Germinal center (tissue), 1 donor: ENCODE data around the gene MISFA.
A peak's percentile ranks its signal among the peaks of the same experiment; 100 is the strongest.
"Not testable (repeated sequence)": the region's sequence is repeated elsewhere in the genome, so short reads cannot be mapped to it uniquely, and the experiment has no call there.

ENCODE experiments used
- DNase-seq: peaks from one replicate; pipeline ENCODE4 v3.0.0; 2012; ENCODE audit warnings: mixed read lengths, low spot score

The MISFA gene

GRCh38 chr11:18599739-18600230 is at the start of gene MISFA:
TSS of gene MISFA (plus strand) at chr11:18599789. CDS start at chr11:18599929, 140 bp downstream.
- no peak for DNase-seq

GRCh38 chr11:18563090-18563730 is 36.4 kb upstream of the MISFA start:
- DNase-seq: no peak

- DNase-seq: no peak
Measured at GRCh38 chr11:18564149-18564548, 35.4 kb upstream of the MISFA start.

GRCh38 chr11:18566406-18566805 is 33.2 kb upstream of the MISFA start:
- no peak for DNase-seq

- no peak for DNase-seq
Measured at GRCh38 chr11:18567081-18567480, 32.5 kb upstream of the MISFA start.

GRCh38 chr11:18575361-18575760 is 24.2 kb upstream of the MISFA start:
- no peak for DNase-seq

GRCh38 chr11:18578975-18579598 is 20.5 kb upstream of the MISFA start:
- DNase-seq: no peak

GRCh38 chr11:18580113-18580766 is 19.3 kb upstream of the MISFA start:
- DNase-seq: no peak

- no peak for DNase-seq
Measured at GRCh38 chr11:18581825-18582224, 17.8 kb upstream of the MISFA start.

GRCh38 chr11:18588297-18589252 is 11.0 kb upstream of the MISFA start, which contains the start of gene UEVLD:
TSS of gene UEVLD (minus strand) at chr11:18588734. CDS start at chr11:18588654, 80 bp downstream.
- DNase-seq: peak; percentile 81

- no peak for DNase-seq
Measured at GRCh38 chr11:18590571-18590970, 9.0 kb upstream of the MISFA start.

- not testable (repeated sequence) for DNase-seq
Measured at GRCh38 chr11:18594088-18594487, 5.5 kb upstream of the MISFA start.

- no peak for DNase-seq
Measured at GRCh38 chr11:18594999-18595749, 4.4 kb upstream of the MISFA start.

GRCh38 chr11:18600915-18601569 is 1.5 kb downstream of the MISFA start:
- DNase-seq: no peak

- no peak for DNase-seq
Measured at GRCh38 chr11:18608376-18608775, 8.8 kb downstream of the MISFA start.

GRCh38 chr11:18611196-18611595 is 11.6 kb downstream of the MISFA start:
- no peak for DNase-seq

- DNase-seq: no peak
Measured at GRCh38 chr11:18612394-18612793, 12.8 kb downstream of the MISFA start.

GRCh38 chr11:18614667-18615066 is 15.1 kb downstream of the MISFA start:
- no peak for DNase-seq

- DNase-seq: no peak
Measured at GRCh38 chr11:18615628-18616392, 16.2 kb downstream of the MISFA start.
